K562 (cell line): ENCODE results near the gene CH25H.

Source experiments
- CBX1 ChIP-seq: sonication (generic); IDR thresholded peaks from 2 replicates; pipeline ENCODE4 v1.6.1; 2016; ENCODE audit warnings: antibody characterized with exemption, low read depth, mild to moderate bottlenecking
- CBX2 ChIP-seq: fragments of 200-600 bp; sonication (generic); IDR thresholded peaks from one replicate; pipeline ENCODE4 v1.6.1; 2012; ENCODE audit warnings: mild to moderate bottlenecking, low read length, inconsistent platforms; ENCODE audit not compliant: insufficient read depth, poor library complexity, severe bottlenecking
- CREB1 ChIP-seq, 2 experiments: sonication (generic) in 1 of 2; formaldehyde crosslinking in 1 of 2; IDR thresholded peaks; 2 replicates each; pipeline versions ENCODE4 v1.6.1 to v1.8.0; 2012 to 2022; ENCODE audit warnings: inconsistent platforms in 1 of 2, mild to moderate bottlenecking in 1 of 2, missing genetic modification reagents in 1 of 2, moderate library complexity in 1 of 2
- HDAC2 ChIP-seq: fragments of 450-650 bp; IDR thresholded peaks from 2 replicates; pipeline ENCODE4 v1.6.1; 2016; ENCODE audit warnings: mild to moderate bottlenecking
- HEY1 ChIP-seq: fragments of 250-450 bp; sonication (Bioruptor Pico); IDR thresholded peaks from 2 replicates; pipeline ENCODE4 v1.5.0; 2020; ENCODE audit warnings: mild to moderate bottlenecking, moderate library complexity, borderline replicate concordance
- JUND ChIP-seq, 2 experiments: IDR thresholded peaks; 2 replicates in 1 of 2; 3 replicates in 1 of 2; pipeline ENCODE4 v1.6.1; 2011; ENCODE audit warnings: borderline replicate concordance in 2 of 2, low read depth in 2 of 2, low read length in 2 of 2, improper control_type of control experiment in 1 of 2, missing biosample characterization in 1 of 2, missing genetic modification characterization in 1 of 2, missing genetic modification reagents in 1 of 2
- MEF2A ChIP-seq: IDR thresholded peaks from 2 replicates; pipeline ENCODE4 v1.6.1; 2011; ENCODE audit warnings: low read depth, mild to moderate bottlenecking, low read length, moderate library complexity; ENCODE audit not compliant: control insufficient read depth
- MTA1 ChIP-seq: fragments of 450-650 bp; IDR thresholded peaks from 2 replicates; pipeline ENCODE4 v1.6.1; 2017; ENCODE audit warnings: borderline replicate concordance
- REST ChIP-seq, 2 experiments: fragments of 450-650 bp; formaldehyde crosslinking in 1 of 2; IDR thresholded peaks; 2 replicates each; pipeline versions ENCODE4 v1.4.0 to v1.6.1; 2014 to 2020; ENCODE audit warnings: mild to moderate bottlenecking in 2 of 2, borderline replicate concordance in 1 of 2, low read depth in 1 of 2
- SP1 ChIP-seq: sonication (generic); formaldehyde crosslinking; IDR thresholded peaks from 2 replicates; pipeline ENCODE4 v1.8.1; 2022; ENCODE audit warnings: mild to moderate bottlenecking, missing genetic modification reagents
- ZNF311 ChIP-seq: fragments of 250-450 bp; sonication (Bioruptor Pico); IDR thresholded peaks from 2 replicates; pipeline ENCODE4 v1.4.0; 2020; ENCODE audit warnings: mild to moderate bottlenecking, moderate library complexity
- ZNF324 ChIP-seq: fragments of 250-450 bp; sonication (Bioruptor Pico); IDR thresholded peaks from 2 replicates; pipeline ENCODE4 v1.4.0; 2020; ENCODE audit warnings: mild to moderate bottlenecking
- TF ChIP-seq, protein P1 (sequence below): sonication (generic); formaldehyde crosslinking; IDR thresholded peaks from 2 replicates; pipeline ENCODE4 v1.8.1; 2023; ENCODE audit warnings: mild to moderate bottlenecking, missing genetic modification reagents, moderate library complexity

DNA sequence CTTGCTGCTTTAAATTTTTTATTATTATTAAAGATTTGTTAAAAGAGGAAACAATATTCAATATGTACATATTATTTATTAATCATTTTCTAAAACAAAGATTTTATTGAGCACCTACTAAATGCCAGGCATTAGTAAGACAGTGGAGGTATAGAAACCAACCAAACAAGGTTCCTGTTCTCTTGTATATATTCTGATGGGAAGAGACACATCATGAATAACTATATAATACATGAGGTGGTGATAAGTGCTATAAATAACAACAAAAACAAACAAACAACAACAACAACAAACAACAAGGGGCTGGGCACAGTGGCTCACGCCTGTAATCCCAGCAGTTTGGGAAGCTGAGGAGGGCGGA is 45.1 kb upstream of the CH25H start:
- TF ChIP-seq CREB1 (IDR thresholded peaks at IDR 0.05) (no peak), CREB1 (CRISPR knock-in tag; IDR thresholded peaks at IDR 0.05) (no peak), ZNF311 (CRISPR knock-in tag) (no peak), REST (IDR thresholded peaks at IDR 0.05; ENCODE audit: borderline replicate concordance) (no peak), REST (CRISPR knock-in tag; IDR thresholded peaks at IDR 0.05; ENCODE audit: low read depth) (no peak), SP1 (CRISPR knock-in tag) (no peak), ZNF324 (CRISPR knock-in tag) (no peak), MEF2A (no peak), MTA1 (no peak), HEY1 (CRISPR knock-in tag) (no peak), JUND (IDR thresholded peaks at IDR 0.05; ENCODE audit: borderline replicate concordance, low read depth, low read length) (no peak), JUND (tag; IDR thresholded peaks at IDR 0.05; ENCODE audit: borderline replicate concordance, low read depth, low read length) (no peak), CBX1 (no peak), HDAC2 (no peak), CBX2 (no peak)
- TF ChIP-seq, protein P1, sequence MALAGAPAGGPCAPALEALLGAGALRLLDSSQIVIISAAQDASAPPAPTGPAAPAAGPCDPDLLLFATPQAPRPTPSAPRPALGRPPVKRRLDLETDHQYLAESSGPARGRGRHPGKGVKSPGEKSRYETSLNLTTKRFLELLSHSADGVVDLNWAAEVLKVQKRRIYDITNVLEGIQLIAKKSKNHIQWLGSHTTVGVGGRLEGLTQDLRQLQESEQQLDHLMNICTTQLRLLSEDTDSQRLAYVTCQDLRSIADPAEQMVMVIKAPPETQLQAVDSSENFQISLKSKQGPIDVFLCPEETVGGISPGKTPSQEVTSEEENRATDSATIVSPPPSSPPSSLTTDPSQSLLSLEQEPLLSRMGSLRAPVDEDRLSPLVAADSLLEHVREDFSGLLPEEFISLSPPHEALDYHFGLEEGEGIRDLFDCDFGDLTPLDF (CRISPR knock-in tag): no peak
